ENCODE results near the gene IP6K3.

IP6K3 gene

DNA sequence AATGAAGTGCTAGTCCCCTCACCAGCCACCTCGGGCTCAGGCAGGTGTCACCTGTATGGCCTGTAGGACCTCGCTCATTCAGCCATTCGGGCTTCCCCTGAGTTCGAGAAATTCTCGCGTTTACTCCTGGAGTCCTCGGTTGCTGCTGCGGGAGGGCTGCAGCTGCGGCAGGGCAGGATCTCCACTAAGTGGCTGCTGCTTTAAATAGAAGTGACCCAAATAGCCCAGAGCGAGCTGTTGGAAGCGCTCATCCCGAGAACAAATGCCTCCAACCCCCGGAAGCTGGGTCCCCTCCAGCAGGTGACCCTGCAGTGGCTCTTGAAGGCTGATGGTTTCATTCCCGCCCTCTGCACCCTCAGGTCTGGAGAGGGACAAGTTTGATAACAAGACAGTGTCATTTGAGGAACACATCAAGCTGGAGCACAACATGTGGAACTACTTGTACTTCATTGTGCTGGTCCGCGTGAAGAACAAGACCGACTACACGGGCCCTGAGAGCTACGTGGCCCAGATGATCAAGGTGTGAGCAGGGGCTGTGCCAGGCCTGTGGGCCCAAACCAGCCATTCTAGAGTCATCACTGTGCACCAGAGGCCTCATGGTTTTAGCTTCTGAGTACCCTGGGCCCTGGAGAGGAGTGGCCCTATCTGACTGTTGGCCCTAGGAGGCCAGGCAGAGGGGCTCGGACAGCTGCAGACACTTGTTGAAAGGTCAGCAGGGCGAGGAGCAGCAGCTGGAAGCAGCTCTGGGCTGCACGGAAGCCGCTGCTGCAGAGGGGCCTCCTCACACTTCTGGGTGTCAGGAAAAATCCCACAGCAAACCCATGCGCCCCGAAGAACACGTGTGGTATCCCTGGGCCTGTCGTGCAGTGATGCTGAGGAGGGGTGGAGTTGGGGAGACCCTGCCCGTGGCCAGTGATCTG lies 53.3 kb downstream of the IP6K3 start:
- no peak for DNase-seq (ENCODE audit: low read depth)
- no peak overlapping the region for H3K4me3 ChIP-seq (ENCODE audit: control insufficient read depth, low read depth, low read length)
- TF ChIP-seq, protein P1, sequence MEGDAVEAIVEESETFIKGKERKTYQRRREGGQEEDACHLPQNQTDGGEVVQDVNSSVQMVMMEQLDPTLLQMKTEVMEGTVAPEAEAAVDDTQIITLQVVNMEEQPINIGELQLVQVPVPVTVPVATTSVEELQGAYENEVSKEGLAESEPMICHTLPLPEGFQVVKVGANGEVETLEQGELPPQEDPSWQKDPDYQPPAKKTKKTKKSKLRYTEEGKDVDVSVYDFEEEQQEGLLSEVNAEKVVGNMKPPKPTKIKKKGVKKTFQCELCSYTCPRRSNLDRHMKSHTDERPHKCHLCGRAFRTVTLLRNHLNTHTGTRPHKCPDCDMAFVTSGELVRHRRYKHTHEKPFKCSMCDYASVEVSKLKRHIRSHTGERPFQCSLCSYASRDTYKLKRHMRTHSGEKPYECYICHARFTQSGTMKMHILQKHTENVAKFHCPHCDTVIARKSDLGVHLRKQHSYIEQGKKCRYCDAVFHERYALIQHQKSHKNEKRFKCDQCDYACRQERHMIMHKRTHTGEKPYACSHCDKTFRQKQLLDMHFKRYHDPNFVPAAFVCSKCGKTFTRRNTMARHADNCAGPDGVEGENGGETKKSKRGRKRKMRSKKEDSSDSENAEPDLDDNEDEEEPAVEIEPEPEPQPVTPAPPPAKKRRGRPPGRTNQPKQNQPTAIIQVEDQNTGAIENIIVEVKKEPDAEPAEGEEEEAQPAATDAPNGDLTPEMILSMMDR (IDR thresholded peaks at IDR 0.05; ENCODE audit: control insufficient read depth, insufficient read depth, low read depth, low read length, missing control alignments) = no peak

DNA sequence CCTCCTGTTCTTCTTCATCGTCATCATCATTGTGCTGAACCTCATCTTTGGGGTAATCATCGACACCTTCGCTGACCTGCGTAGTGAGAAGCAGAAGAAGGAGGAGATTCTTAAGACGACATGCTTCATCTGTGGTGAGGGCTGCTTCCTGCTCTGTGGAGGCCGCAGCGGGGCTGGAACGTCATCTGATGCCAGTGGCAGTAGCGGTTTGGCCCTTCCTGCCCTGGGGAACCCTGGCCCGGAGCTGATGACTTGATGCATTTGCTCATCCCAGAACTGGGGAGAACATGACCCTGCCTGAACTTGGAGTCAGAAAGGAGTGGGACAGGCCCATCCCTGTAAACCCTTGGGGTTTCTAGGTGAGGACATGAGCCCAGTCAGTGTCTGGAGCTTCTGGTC lies 53.9 kb downstream of the IP6K3 start:
- TF ChIP-seq, protein P1 (IDR thresholded peaks at IDR 0.05; ENCODE audit: control insufficient read depth, insufficient read depth, low read depth, low read length, missing control alignments) = no peak
- DNase-seq (ENCODE audit: low read depth) = no peak
- no peak overlapping the region for H3K4me3 ChIP-seq (ENCODE audit: control insufficient read depth, low read depth, low read length)

DNA sequence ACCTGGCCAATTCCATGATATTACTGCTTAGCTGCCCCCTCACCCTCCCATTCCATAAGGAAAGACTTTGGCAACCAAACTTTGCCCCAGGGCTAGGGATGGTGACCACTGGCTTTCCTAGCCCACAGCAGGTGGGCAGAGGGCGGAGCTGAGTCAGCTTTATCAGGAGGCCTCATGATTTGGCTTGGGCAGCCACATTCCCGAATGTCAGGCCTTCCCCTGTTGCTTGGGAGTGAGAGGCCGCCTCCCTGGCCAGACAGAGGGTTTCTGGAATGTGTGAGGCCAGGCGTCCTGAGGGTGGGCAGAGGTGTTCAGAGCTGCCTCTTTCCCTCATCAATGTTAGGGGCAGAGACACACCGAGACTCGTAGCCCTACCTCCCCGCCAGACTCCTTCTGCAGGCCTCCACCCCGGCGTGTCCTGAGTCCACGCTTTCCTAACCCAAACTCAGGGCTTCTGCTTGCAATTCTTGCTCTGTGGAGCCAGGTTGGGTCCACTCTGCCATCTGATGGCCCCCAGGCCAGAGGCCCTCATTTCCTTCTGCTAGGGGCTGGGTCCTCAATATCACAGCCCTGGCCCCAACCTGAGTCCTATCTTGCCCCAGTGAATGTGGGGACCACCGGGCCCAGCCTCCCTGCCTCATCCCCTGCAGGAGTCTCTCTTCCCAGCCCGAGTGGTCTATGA lies 54.5 kb downstream of the IP6K3 start:
- TF ChIP-seq, protein P1 (IDR thresholded peaks at IDR 0.05; ENCODE audit: control insufficient read depth, insufficient read depth, low read depth, low read length, missing control alignments) = no peak
- no peak for DNase-seq (ENCODE audit: low read depth)
- no peak overlapping the region for H3K4me3 ChIP-seq (ENCODE audit: control insufficient read depth, low read depth, low read length)

DNA sequence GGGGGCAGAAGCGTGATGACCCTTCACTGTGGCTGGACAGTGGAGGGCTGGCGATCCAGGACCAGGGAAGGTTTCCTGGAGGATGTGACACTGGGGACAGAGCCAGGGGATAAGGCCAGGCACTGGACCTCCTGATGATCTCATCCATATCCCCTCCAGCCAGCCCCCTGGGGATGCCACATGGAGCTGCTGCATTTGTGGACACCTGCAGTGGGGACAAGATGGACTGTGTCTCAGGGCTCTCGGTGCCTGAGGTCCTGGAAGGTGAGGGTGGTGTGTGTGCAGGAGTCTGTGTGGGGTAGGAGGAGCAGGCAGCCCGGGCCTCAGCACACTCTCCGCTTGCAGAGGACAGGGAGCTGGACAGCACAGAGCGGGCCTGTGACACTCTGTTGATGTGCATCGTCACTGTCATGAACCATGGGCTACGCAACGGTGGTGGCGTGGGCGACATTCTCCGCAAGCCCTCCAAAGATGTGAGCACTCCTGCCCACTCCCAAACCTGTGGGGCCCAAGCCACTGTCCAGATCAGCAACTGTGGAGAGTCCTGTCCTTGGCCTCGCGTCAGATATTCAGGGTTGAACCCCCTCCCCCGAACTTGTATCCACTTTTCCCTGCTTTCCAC lies 55.1 kb downstream of the IP6K3 start:
- no peak for DNase-seq (ENCODE audit: low read depth)
- TF ChIP-seq, protein P1 (IDR thresholded peaks at IDR 0.05; ENCODE audit: control insufficient read depth, insufficient read depth, low read depth, low read length, missing control alignments) = no peak
- no peak overlapping the region for H3K4me3 ChIP-seq (ENCODE audit: control insufficient read depth, low read depth, low read length)

DNA sequence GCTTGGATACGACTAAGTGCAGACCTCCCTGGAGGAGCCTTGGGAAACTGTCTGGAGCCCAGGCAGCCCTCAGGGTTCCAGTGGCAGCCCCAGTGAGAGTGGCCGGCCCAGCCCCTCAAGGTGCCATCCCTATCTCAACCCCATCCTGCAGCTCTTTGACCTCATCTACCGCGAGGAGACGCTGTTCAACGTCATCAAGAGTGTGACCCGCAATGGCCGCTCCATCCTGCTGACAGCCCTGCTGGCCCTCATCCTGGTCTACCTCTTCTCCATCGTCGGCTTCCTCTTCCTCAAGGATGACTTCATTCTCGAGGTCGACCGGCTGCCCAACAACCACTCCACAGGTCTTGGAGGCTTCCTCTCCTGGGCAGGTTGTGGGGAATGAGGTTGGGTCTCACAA lies 55.9 kb downstream of the IP6K3 start:
- no peak for DNase-seq (ENCODE audit: low read depth)
- TF ChIP-seq, protein P1 (IDR thresholded peaks at IDR 0.05; ENCODE audit: control insufficient read depth, insufficient read depth, low read depth, low read length, missing control alignments) = no peak
- no peak overlapping the region for H3K4me3 ChIP-seq (ENCODE audit: control insufficient read depth, low read depth, low read length)

DNA sequence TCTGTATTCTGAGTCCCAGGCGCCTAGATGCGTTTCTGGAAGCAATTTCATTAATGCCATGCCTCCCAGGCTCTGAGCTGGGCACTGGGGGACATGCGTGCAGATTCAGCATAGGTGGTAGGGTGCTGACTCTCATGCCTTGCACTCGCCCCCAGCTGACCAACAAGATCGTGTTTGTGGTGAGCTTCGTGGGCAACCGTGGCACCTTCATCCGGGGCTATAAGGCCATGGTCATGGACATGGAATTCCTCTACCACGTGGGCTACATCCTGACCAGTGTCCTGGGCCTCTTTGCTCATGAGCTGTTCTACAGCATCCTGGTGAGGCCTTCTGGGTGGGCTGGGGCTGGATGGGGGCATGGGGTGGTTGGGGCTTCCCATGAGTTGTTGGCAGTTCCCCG lies 56.8 kb downstream of the IP6K3 start:
- TF ChIP-seq, protein P1 (IDR thresholded peaks at IDR 0.05; ENCODE audit: control insufficient read depth, insufficient read depth, low read depth, low read length, missing control alignments) = no peak
- no peak for DNase-seq (ENCODE audit: low read depth)

More for the DNA sequence above, 56.8 kb downstream of the IP6K3 start:
- H3K4me3 ChIP-seq (ENCODE audit: control insufficient read depth, low read depth, low read length) = no peak overlapping the region
